Glutamatergic neuron (in vitro differentiated cells): Measurements from ENCODE around the gene NOX5. TPM values are rescaled to one million over a fixed set of nuclear protein-coding genes. Genes with fewer than 3 reads are reported as not detected.

ENCODE experiments used
- DNase-seq: peaks from one replicate; pipeline ENCODE4 v3.0.0; 2022
- H3K27ac Mint-ChIP-seq: one replicate; pipeline ENCODE4 v1.8.0; 2020; ENCODE audit warnings: mild to moderate bottlenecking, mixed read lengths, inconsistent platforms; ENCODE audit not compliant: unreplicated experiment
- H3K27me3 Mint-ChIP-seq: one replicate; pipeline ENCODE4 v1.8.0; 2020; ENCODE audit warnings: mild to moderate bottlenecking, moderate library complexity, mixed read lengths, inconsistent platforms; ENCODE audit not compliant: unreplicated experiment
- H3K36me3 Mint-ChIP-seq: one replicate; pipeline ENCODE4 v1.8.0; 2020; ENCODE audit warnings: mild to moderate bottlenecking, mixed read lengths, inconsistent platforms; ENCODE audit not compliant: unreplicated experiment
- H3K4me1 Mint-ChIP-seq: one replicate; pipeline ENCODE4 v1.8.0; 2020; ENCODE audit warnings: mild to moderate bottlenecking, low read depth, mixed read lengths, inconsistent platforms; ENCODE audit not compliant: unreplicated experiment
- H3K4me3 Mint-ChIP-seq: one replicate; pipeline ENCODE4 v1.8.0; 2020; ENCODE audit warnings: mild to moderate bottlenecking, mixed read lengths, inconsistent platforms; ENCODE audit not compliant: unreplicated experiment
- H3K9me3 Mint-ChIP-seq: one replicate; pipeline ENCODE4 v1.8.0; 2020; ENCODE audit warnings: mild to moderate bottlenecking, moderate library complexity, mixed read lengths, inconsistent platforms; ENCODE audit not compliant: unreplicated experiment
- CTCF ChIP-seq: fragments of 200-600 bp; sonication (generic); IDR thresholded peaks from one replicate; pipeline ENCODE4 v1.5.0; 2021; ENCODE audit not compliant: partially characterized antibody, unreplicated experiment
- total RNA-seq: library from RNA; stranded (reverse); fragmentation: NEBNext Ultra II Directional; extraction: Animal tissue kit (Norgen Biotek cat#: 25700); gene quantifications from one replicate; pipeline ENCODE4 v1.2.1, GENCODE V29; 2021; ENCODE audit not compliant: unreplicated experiment

Gene NOX5
- total RNA-seq, 1 donor from 2014 or later = not detected

GRCh38 chr15:69093614-69094013 lies 79.1 kb downstream of the NOX5 start:
- peaks cover 29% of the 10 kb centered on the region for H3K4me1 Mint-ChIP-seq
- H3K27ac Mint-ChIP-seq = no peak overlapping the region
- DNase-seq = no peak
- TF ChIP-seq CTCF = no peak
- H3K9me3 Mint-ChIP-seq = peaks cover 17% of the 10 kb centered on the region
- H3K4me3 Mint-ChIP-seq = no peak overlapping the region
- peaks cover 19% of the 10 kb centered on the region for H3K27me3 Mint-ChIP-seq
- H3K36me3 Mint-ChIP-seq = no peaks in the 10 kb centered on the region

GRCh38 chr15:69094124-69094921 lies 79.8 kb downstream of the NOX5 start:
- Mint-ChIP-seq H3K4me3 (no peak overlapping the region), H3K27me3 (peaks cover 19% of the 10 kb centered on the region), H3K4me1 (peaks cover 32% of the 10 kb centered on the region), H3K27ac (no peak overlapping the region), H3K36me3 (no peaks in the 10 kb centered on the region), H3K9me3 (peaks cover 17% of the 10 kb centered on the region)
- no peak for TF ChIP-seq CTCF
- DNase-seq = no peak

- H3K27ac Mint-ChIP-seq = peak overlapping the region; percentile 41
- no peak overlapping the region for H3K4me3 Mint-ChIP-seq
- peaks cover 17% of the 10 kb centered on the region for H3K27me3 Mint-ChIP-seq
- peaks cover 17% of the 10 kb centered on the region for H3K9me3 Mint-ChIP-seq
- no peak for DNase-seq
- no peak for TF ChIP-seq CTCF
- no peaks in the 10 kb centered on the region for H3K36me3 Mint-ChIP-seq
- peaks cover 39% of the 10 kb centered on the region for H3K4me1 Mint-ChIP-seq
Observed at GRCh38 chr15:69095274-69095673, 80.8 kb downstream of the NOX5 start.

- TF ChIP-seq CTCF = no peak
Observed at GRCh38 chr15:69096196-69096595, 81.7 kb downstream of the NOX5 start.

GRCh38 chr15:69096626-69097025 lies 82.1 kb downstream of the NOX5 start:
- peaks cover 21% of the 10 kb centered on the region for H3K9me3 Mint-ChIP-seq
- TF ChIP-seq CTCF = no peak
- peaks cover 52% of the 10 kb centered on the region for H3K4me1 Mint-ChIP-seq
- no peaks in the 10 kb centered on the region for H3K36me3 Mint-ChIP-seq
- H3K27ac Mint-ChIP-seq = peak overlapping the region; percentile 91
- DNase-seq = no peak
- peaks cover 19% of the 10 kb centered on the region for H3K27me3 Mint-ChIP-seq
- no peak overlapping the region for H3K4me3 Mint-ChIP-seq

More at GRCh38 chr15:69096196-69096595, 81.7 kb downstream of the NOX5 start:
- Mint-ChIP-seq H3K27ac (peak overlapping the region; percentile 91), H3K27me3 (peaks cover 17% of the 10 kb centered on the region), H3K4me3 (peak overlapping the region; percentile 60), H3K4me1 (peaks cover 47% of the 10 kb centered on the region), H3K9me3 (peaks cover 21% of the 10 kb centered on the region), H3K36me3 (no peaks in the 10 kb centered on the region)
- peak; percentile 64 for DNase-seq
